ENCODE results near the gene AHNAK.
"Not testable (repeated sequence)": the region's sequence is repeated elsewhere in the genome, so short reads cannot be mapped to it uniquely, and the experiment has no call there.

DNA sequence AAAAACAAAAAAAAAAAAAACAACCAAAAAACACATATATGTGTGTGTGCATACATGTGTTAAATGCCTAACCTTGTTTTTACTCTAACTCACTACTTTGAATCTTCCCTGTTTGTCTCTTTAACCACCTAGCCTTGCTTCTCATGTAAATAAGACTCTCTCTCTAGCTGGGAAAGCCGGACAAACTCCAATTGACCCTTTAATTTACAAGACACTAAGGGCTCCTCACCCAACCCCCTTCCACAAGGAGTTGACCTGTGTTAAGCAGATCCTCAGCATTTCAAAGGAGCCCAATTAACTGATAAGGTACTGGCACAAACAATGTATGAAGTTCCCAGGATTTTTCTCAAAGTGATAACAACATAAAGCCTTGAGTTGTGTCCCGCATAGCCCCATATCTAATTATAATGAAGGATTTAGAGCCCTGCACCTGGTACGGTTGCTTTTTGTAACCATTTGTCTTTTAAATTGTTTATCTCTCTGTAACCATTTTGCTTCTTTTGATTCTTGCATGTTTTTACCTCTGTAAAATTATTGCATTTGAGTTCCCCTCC, 15.1 kb upstream of the AHNAK start:
- TF ChIP-seq, protein P1, sequence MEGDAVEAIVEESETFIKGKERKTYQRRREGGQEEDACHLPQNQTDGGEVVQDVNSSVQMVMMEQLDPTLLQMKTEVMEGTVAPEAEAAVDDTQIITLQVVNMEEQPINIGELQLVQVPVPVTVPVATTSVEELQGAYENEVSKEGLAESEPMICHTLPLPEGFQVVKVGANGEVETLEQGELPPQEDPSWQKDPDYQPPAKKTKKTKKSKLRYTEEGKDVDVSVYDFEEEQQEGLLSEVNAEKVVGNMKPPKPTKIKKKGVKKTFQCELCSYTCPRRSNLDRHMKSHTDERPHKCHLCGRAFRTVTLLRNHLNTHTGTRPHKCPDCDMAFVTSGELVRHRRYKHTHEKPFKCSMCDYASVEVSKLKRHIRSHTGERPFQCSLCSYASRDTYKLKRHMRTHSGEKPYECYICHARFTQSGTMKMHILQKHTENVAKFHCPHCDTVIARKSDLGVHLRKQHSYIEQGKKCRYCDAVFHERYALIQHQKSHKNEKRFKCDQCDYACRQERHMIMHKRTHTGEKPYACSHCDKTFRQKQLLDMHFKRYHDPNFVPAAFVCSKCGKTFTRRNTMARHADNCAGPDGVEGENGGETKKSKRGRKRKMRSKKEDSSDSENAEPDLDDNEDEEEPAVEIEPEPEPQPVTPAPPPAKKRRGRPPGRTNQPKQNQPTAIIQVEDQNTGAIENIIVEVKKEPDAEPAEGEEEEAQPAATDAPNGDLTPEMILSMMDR (IDR thresholded peaks at IDR 0.05; ENCODE audit: low read length) = not testable (repeated sequence)
- not testable (repeated sequence) for TF ChIP-seq EZH2 (IDR thresholded peaks at IDR 0.05; ENCODE audit: borderline replicate concordance, low read length)
